Vagina (tissue), 2 donors: ENCODE data around the gene SH3GL3. TPM values are rescaled to one million over a fixed set of nuclear protein-coding genes. Genes with fewer than 3 reads are reported as not detected.

ENCODE experiments used
- DNase-seq, 2 donors: peaks; one replicate each; pipeline ENCODE4 v3.0.0-alpha.2; 2017; ENCODE audit errors: extremely low spot score in 2 of 2
- H3K27ac ChIP-seq: fragments of 200-600 bp; sonication (generic); one replicate; pipeline ENCODE4 v1.5.1; 2019
- H3K27me3 ChIP-seq: fragments of 200-600 bp; sonication (generic); one replicate; pipeline ENCODE4 v1.5.1; 2019
- H3K36me3 ChIP-seq, 2 donors: fragments of 200-600 bp; sonication (generic); one replicate each; pipeline ENCODE4 v1.5.1; 2017 to 2019
- H3K4me1 ChIP-seq: fragments of 200-600 bp; sonication (generic); one replicate; pipeline ENCODE4 v1.5.1; 2019
- H3K4me3 ChIP-seq, 2 donors: fragments of 200-600 bp; sonication (generic); 1 replicate in 1 of 2; 2 replicates in 1 of 2; pipeline ENCODE4 v1.5.1; 2016 to 2019
- H3K9me3 ChIP-seq: fragments of 200-600 bp; sonication (generic); one replicate; pipeline ENCODE4 v1.5.1; 2019
- CTCF ChIP-seq, 3 experiments: fragments of 450-650 bp in 2 of 3; fragments of 200-600 bp in 1 of 3; sonication (generic) in 1 of 3; IDR thresholded peaks; one replicate each; pipeline ENCODE4 v1.5.1; 2017 to 2019; ENCODE audit warnings: antibody characterized with exemption in 3 of 3, mild to moderate bottlenecking in 2 of 3, moderate library complexity in 2 of 3
- POLR2A ChIP-seq, 2 donors: fragments of 450-650 bp; IDR thresholded peaks; one replicate each; pipeline ENCODE4 v1.6.1; 2017; ENCODE audit warnings: antibody characterized with exemption in 2 of 2, mild to moderate bottlenecking in 2 of 2, moderate library complexity in 2 of 2
- POLR2AphosphoS5 ChIP-seq, 2 donors: sonication (generic); formaldehyde crosslinking; IDR thresholded peaks; one replicate each; pipeline ENCODE4 v1.9.0; 2017; ENCODE audit warnings: antibody characterized with exemption in 2 of 2, mild to moderate bottlenecking in 2 of 2, low read depth in 1 of 2; ENCODE audit not compliant: insufficient read depth in 1 of 2
- intact Hi-C: fragments of 100-400 bp; cut with DNase I; formaldehyde crosslinking; loops from one replicate; pipeline ENCODE4 v1.15.1; 2023
- total RNA-seq: library from RNA; depleted of rRNA; stranded (reverse); fragments of >200 nt; gene quantifications from one replicate; pipeline ENCODE4 v1.2.3, GENCODE V29; 2016

The SH3GL3 gene
- total RNA-seq, 1 donor from 2014 or later: 3.9 TPM

GRCh38 chr15:83472151-83472550 lies 25.0 kb downstream of the SH3GL3 start:
- intact Hi-C loops: no loop called here
- no peaks in the 10 kb centered on the region for H3K36me3 ChIP-seq
- TF ChIP-seq CTCF (IDR thresholded peaks at IDR 0.05) (no peak), POLR2AphosphoS5 (IDR thresholded peaks at IDR 0.05; ENCODE audit: insufficient read depth in 1 of 2, low read depth in 1 of 2) (no peak), POLR2A (IDR thresholded peaks at IDR 0.05) (no peak)
- DNase-seq: no peak
- H3K9me3 ChIP-seq: no peaks in the 10 kb centered on the region
- no peaks in the 10 kb centered on the region for H3K4me1 ChIP-seq
- H3K27me3 ChIP-seq: no peaks in the 10 kb centered on the region
- H3K4me3 ChIP-seq: no peak overlapping the region
- no peak overlapping the region for H3K27ac ChIP-seq

- intact Hi-C loops: no loop called here
- H3K27me3 ChIP-seq: no peaks in the 10 kb centered on the region
- DNase-seq: no peak
- H3K4me3 ChIP-seq: no peak overlapping the region
- no peaks in the 10 kb centered on the region for H3K9me3 ChIP-seq
- no peak for TF ChIP-seq CTCF (IDR thresholded peaks at IDR 0.05)
- TF ChIP-seq POLR2A (IDR thresholded peaks at IDR 0.05): no peak
- no peak for TF ChIP-seq POLR2AphosphoS5 (IDR thresholded peaks at IDR 0.05; ENCODE audit: insufficient read depth in 1 of 2, low read depth in 1 of 2)
- H3K27ac ChIP-seq: no peak overlapping the region
- H3K4me1 ChIP-seq: no peaks in the 10 kb centered on the region
- no peaks in the 10 kb centered on the region for H3K36me3 ChIP-seq
These were observed 25.7 kb downstream of the SH3GL3 start for GRCh38 chr15:83472797-83473196.

GRCh38 chr15:83474578-83474977 lies 27.4 kb downstream of the SH3GL3 start:
- no peaks in the 10 kb centered on the region for H3K36me3 ChIP-seq
- H3K4me3 ChIP-seq: no peak overlapping the region
- H3K27ac ChIP-seq: no peak overlapping the region
- H3K9me3 ChIP-seq: no peaks in the 10 kb centered on the region
- H3K4me1 ChIP-seq: no peaks in the 10 kb centered on the region
- DNase-seq: no peak
- no peak for TF ChIP-seq POLR2A (IDR thresholded peaks at IDR 0.05)
- no peak for TF ChIP-seq POLR2AphosphoS5 (IDR thresholded peaks at IDR 0.05; ENCODE audit: insufficient read depth in 1 of 2, low read depth in 1 of 2)
- TF ChIP-seq CTCF (IDR thresholded peaks at IDR 0.05): no peak
- intact Hi-C loops: no loop called here
- H3K27me3 ChIP-seq: no peaks in the 10 kb centered on the region

DNA sequence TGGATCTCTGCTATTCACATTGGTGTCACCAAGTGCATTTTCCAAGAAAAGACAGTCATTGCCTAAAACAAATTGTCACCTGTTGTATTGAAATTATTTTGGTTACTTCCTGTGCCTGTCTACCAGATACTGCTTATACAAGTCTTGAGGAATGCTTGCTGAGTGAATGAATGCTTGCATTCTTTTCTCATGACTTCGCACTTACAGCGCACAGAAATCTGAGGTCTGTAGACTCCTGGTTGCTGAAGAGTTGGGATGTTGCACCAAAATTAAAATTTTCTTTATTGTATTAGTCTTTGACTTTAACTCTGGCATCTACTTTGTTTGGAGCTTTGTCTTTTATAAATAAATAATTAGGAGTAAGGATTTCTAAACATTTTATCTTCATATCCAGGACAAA lies 28.4 kb downstream of the SH3GL3 start:
- Histone ChIP-seq H3K27ac (no peak overlapping the region), H3K36me3 (no peaks in the 10 kb centered on the region), H3K27me3 (no peaks in the 10 kb centered on the region), H3K4me3 (no peak overlapping the region), H3K4me1 (no peaks in the 10 kb centered on the region), H3K9me3 (no peaks in the 10 kb centered on the region)
- intact Hi-C loops: no loop called here
- DNase-seq: no peak
- TF ChIP-seq POLR2A (IDR thresholded peaks at IDR 0.05) (no peak), POLR2AphosphoS5 (IDR thresholded peaks at IDR 0.05; ENCODE audit: insufficient read depth in 1 of 2, low read depth in 1 of 2) (no peak), CTCF (IDR thresholded peaks at IDR 0.05) (no peak)

DNA sequence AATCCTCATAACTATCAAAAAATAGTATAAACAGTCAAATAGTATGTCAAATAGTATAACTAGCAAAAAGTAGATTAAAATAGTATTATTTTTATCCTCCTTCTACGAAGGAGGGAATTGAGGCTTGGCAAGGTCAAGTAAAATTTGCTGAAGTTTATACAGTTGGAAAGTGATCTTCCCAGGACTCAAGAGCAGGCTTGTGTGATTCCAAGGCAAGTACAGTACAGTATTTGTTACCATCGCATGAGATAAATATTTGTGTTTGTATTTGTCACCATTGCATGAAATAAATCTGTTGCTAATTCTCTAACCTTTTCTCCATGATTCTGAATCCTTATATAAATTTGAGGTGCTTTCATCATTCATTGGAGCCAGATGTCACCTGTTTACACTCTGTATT lies 28.9 kb downstream of the SH3GL3 start:
- Histone ChIP-seq H3K4me3 (no peak overlapping the region), H3K27ac (no peak overlapping the region), H3K4me1 (no peaks in the 10 kb centered on the region), H3K36me3 (no peaks in the 10 kb centered on the region), H3K9me3 (no peaks in the 10 kb centered on the region), H3K27me3 (no peaks in the 10 kb centered on the region)
- intact Hi-C loops: no loop called here
- no peak for DNase-seq
- TF ChIP-seq CTCF (IDR thresholded peaks at IDR 0.05): no peak
- TF ChIP-seq POLR2AphosphoS5 (IDR thresholded peaks at IDR 0.05; ENCODE audit: insufficient read depth in 1 of 2, low read depth in 1 of 2): no peak
- TF ChIP-seq POLR2A (IDR thresholded peaks at IDR 0.05): no peak
